Fibroblast of villous mesenchyme (primary cell): ENCODE measurements around the gene VPS37D. TPM values are rescaled to one million over a fixed set of nuclear protein-coding genes. Genes with fewer than 3 reads are reported as not detected.

ENCODE experiments used
- DNase-seq: peaks from one replicate; pipeline ENCODE4 v3.0.0-alpha.2; 2010; ENCODE audit warnings: low read depth
- H3K4me3 ChIP-seq: 2 replicates; pipeline ENCODE4 v1.5.1; 2011; ENCODE audit warnings: low read depth, mild to moderate bottlenecking, low read length
- CTCF ChIP-seq: IDR thresholded peaks from 2 replicates; pipeline ENCODE4 v1.5.1; 2012; ENCODE audit warnings: low read depth, mild to moderate bottlenecking, low read length; ENCODE audit not compliant: insufficient read depth
- total RNA-seq: library from RNA; depleted of rRNA; stranded (reverse); fragments of >200 nt; gene quantifications from 2 replicates; pipeline ENCODE4 v1.2.3, GENCODE V29; 2012

The VPS37D gene
- total RNA-seq, 1 donor, result 3.0 TPM

GRCh38 chr7:73690646-73691045, 23.0 kb downstream of the VPS37D start:
- no peak for TF ChIP-seq CTCF
- H3K4me3 ChIP-seq, result no peak overlapping the region
- no peak for DNase-seq

- no peak for DNase-seq
- no peak for TF ChIP-seq CTCF
- no peak overlapping the region for H3K4me3 ChIP-seq
Measured at GRCh38 chr7:73696372-73696771, 28.7 kb downstream of the VPS37D start.

- no peak for DNase-seq
- H3K4me3 ChIP-seq, result no peak overlapping the region
- TF ChIP-seq CTCF, result no peak
Measured at GRCh38 chr7:73698410-73698809, 30.8 kb downstream of the VPS37D start.

GRCh38 chr7:73699370-73700068, 31.9 kb downstream of the VPS37D start:
- no peak overlapping the region for H3K4me3 ChIP-seq
- TF ChIP-seq CTCF, result no peak
- DNase-seq, result no peak

- DNase-seq, result no peak
- TF ChIP-seq CTCF, result no peak
- no peak overlapping the region for H3K4me3 ChIP-seq
Measured at GRCh38 chr7:73700069-73700423, 32.4 kb downstream of the VPS37D start.

- H3K4me3 ChIP-seq, result no peak overlapping the region
- DNase-seq, result no peak
- no peak for TF ChIP-seq CTCF
Measured at GRCh38 chr7:73700581-73701134, 33.0 kb downstream of the VPS37D start.
